ENCODE results near the gene CDC14B. TPM values are rescaled to one million over a fixed set of nuclear protein-coding genes. Genes with fewer than 3 reads are reported as not detected.
A peak's percentile ranks its signal among the peaks of the same experiment; 100 is the strongest.

The CDC14B gene
- total and polyA plus RNA-seq, 2 of the 4 experiments (the other 2 are of a cell fraction): 9.7 to 26.3 TPM

DNA sequence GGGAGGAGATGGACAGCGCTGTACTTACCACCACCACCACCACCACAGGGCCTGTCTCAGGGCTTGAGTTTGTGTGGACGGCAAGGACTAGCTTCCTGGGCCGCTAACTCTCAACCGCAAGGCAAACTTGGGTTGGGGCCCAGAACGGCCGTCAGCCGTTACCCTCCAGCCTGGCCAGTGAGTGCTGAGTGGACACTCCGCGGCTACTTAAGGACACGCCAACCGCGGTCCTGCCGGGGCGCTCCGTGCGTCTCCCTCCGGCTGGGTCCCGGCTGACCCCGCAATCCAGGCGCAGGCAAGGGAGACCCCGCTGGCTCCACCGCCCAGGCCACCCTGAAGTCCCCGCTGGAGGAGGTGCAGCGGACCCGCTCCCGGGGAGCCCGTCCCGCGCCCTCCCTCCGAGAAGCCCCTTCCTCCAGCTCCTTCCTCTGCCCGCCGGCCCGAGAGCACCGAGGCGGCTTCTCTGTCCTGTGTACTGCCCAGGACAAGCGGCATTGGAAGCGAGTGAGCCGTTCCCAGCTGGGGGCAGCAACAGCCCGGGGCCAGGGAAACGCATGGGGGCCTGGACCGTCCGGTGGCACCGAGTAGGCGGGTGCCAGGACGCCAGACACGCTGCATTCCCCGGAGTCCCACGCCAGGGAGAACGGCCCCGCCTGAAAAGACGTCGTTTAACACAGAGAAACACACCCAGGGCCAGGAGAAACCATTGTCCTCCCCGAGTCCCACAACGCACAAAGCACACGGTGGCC lies 123.1 kb downstream of the CDC14B start:
- peak overlapping the region; percentile 27; the same call in 1 of the 3 replicates for H2BK15ac ChIP-seq (ENCODE audit: low read depth, low read length)
- H3K36me3 ChIP-seq (ENCODE audit: control insufficient read depth, insufficient read depth, low read length): peaks cover 3% of the 10 kb centered on the region; the same call in 1 of the 2 replicates
- H3K56ac ChIP-seq (ENCODE audit: extremely low read depth, insufficient read depth, low read length): no peak overlapping the region
- peaks cover 6% of the 10 kb centered on the region for H4K20me1 ChIP-seq (ENCODE audit: insufficient read depth, low read length)
- DNase-seq (no peak), ATAC-seq (ENCODE audit: low read depth) (no peak)
- WGBS, 2 experiments (ENCODE audit: extremely low coverage in 2 of 2, insufficient read length in 1 of 2): 96% methylated on average over 38 of the region's 55 CpGs; no CpG with 5 or more reads in 1 of the 2 experiments
- no peaks in the 10 kb centered on the region for H3K27me3 ChIP-seq (ENCODE audit: control insufficient read depth, insufficient read depth, low read length)
- no peak overlapping the region for H2BK5ac ChIP-seq (ENCODE audit: low read depth, low read length, poor library complexity, severe bottlenecking)
- no peak overlapping the region for H3K4ac ChIP-seq (ENCODE audit: low read depth, low read length)
- no peak overlapping the region for H4K91ac ChIP-seq (ENCODE audit: insufficient read depth, low read depth, low read length)
- H2AK5ac ChIP-seq (ENCODE audit: low read depth, low read length): peak overlapping the region; percentile 64; the same call in 1 of the 2 replicates
- no peak overlapping the region for H3K4me2 ChIP-seq (ENCODE audit: low read depth, low read length)
- no peak overlapping the region for H2BK20ac ChIP-seq (ENCODE audit: low read depth, low read length)
- H3K18ac ChIP-seq (ENCODE audit: low read depth, low read length): no peak overlapping the region; the same call in 1 of the 2 replicates
- CTCF ChIA-PET: no interaction called here
- no peak overlapping the region for H2AFZ ChIP-seq (replicated peaks; ENCODE audit: low read length, poor library complexity)
- TF ChIP-seq FOS (IDR thresholded peaks at IDR 0.05; ENCODE audit: low read depth, low read length) (no peak), SMC3 (IDR thresholded peaks at IDR 0.05; ENCODE audit: low read depth, low read length) (no peak), MXI1 (IDR thresholded peaks at IDR 0.05; ENCODE audit: borderline replicate concordance, low read depth, low read length) (no peak), BHLHE40 (IDR thresholded peaks at IDR 0.05; ENCODE audit: low read depth, low read length) (no peak), MAZ (IDR thresholded peaks at IDR 0.05; ENCODE audit: borderline replicate concordance, low read depth, low read length) (no peak), RCOR1 (IDR thresholded peaks at IDR 0.05; ENCODE audit: insufficient replicate concordance, low read length) (no peak), CEBPB (IDR thresholded peaks at IDR 0.05; ENCODE audit: low read depth, low read length) (no peak)
- TF ChIP-seq, protein P1, sequence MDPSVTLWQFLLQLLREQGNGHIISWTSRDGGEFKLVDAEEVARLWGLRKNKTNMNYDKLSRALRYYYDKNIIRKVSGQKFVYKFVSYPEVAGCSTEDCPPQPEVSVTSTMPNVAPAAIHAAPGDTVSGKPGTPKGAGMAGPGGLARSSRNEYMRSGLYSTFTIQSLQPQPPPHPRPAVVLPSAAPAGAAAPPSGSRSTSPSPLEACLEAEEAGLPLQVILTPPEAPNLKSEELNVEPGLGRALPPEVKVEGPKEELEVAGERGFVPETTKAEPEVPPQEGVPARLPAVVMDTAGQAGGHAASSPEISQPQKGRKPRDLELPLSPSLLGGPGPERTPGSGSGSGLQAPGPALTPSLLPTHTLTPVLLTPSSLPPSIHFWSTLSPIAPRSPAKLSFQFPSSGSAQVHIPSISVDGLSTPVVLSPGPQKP (IDR thresholded peaks at IDR 0.05; ENCODE audit: borderline replicate concordance, low read depth, low read length): no peak
- H3K9me3 ChIP-seq (ENCODE audit: control insufficient read depth, insufficient read depth, low read length): no peaks in the 10 kb centered on the region
- H3K9me1 ChIP-seq (ENCODE audit: insufficient read depth, low read length): peaks cover 14% of the 10 kb centered on the region
- in situ Hi-C loops (cut with MboI; ENCODE audit: low sequenced_read_pairs) (no loop called here), dilution Hi-C loops (cut with HindIII; ENCODE audit: low sequenced_read_pairs, unreplicated experiment) (no loop called here), intact Hi-C loops (cut with micrococcal nuclease) (loop anchor here (5.0 kb wide), 1 partner anchor 44 kb away; the partner anchor contains the start of gene HABP4)
- no peak overlapping the region for H3K27ac ChIP-seq (ENCODE audit: insufficient read depth, low read length)
- H3K14ac ChIP-seq (replicated peaks; ENCODE audit: low read depth, low read length): no peak overlapping the region
- H2BK120ac ChIP-seq (ENCODE audit: low read depth, low read length): no peak overlapping the region
- peaks cover 17% of the 10 kb centered on the region for H3K4me1 ChIP-seq (ENCODE audit: control insufficient read depth, insufficient read depth, low read length)
- H3K4me3 ChIP-seq (ENCODE audit: insufficient read depth, low read depth, low read length): no peak overlapping the region
- no peak overlapping the region for H2AK9ac ChIP-seq (replicated peaks; ENCODE audit: low read depth, low read length, poor library complexity)
- H3K23ac ChIP-seq (ENCODE audit: low read depth, low read length): no peak overlapping the region
- H4K8ac ChIP-seq (ENCODE audit: low read depth in 2 of 2, low read length in 2 of 2): no peak overlapping the region
- H4K5ac ChIP-seq (ENCODE audit: low read depth, low read length): no peak overlapping the region
- BruUV-seq (replicated peaks): no TSS peak
- H3K79me1 ChIP-seq (ENCODE audit: low read depth in 1 of 2, low read length in 2 of 2): peaks cover 3 to 12% of the 10 kb centered on the region in 2 experiments; a peak in 1 of 4 replicates
- no peak overlapping the region for H3K9ac ChIP-seq (ENCODE audit: low read depth, low read length)
- POLR2A ChIA-PET (ENCODE audit: unreplicated experiment): no interaction called here

Measured in IMR-90 (cell line).